K562 (cell line): ENCODE measurements around the gene PSMB2. TPM values are rescaled to one million over a fixed set of nuclear protein-coding genes. Genes with fewer than 3 reads are reported as not detected.

Experiments
- CREBBP ChIP-seq: IDR thresholded peaks from one replicate; pipeline ENCODE4 v1.6.1; 2012; ENCODE audit warnings: low read depth, mild to moderate bottlenecking, control low read depth, inconsistent platforms, low read length
- HDAC2 ChIP-seq: fragments of 450-650 bp; IDR thresholded peaks from 2 replicates; pipeline ENCODE4 v1.6.1; 2016; ENCODE audit warnings: mild to moderate bottlenecking
- HMGN3 ChIP-seq: IDR thresholded peaks from 2 replicates; pipeline ENCODE4 v1.6.1; 2011; ENCODE audit warnings: borderline replicate concordance, low read depth, mild to moderate bottlenecking, mixed read lengths, low read length; ENCODE audit not compliant: insufficient read length; ENCODE audit errors: extremely low read depth
- HNRNPK ChIP-seq: fragments of 200-400 bp; formaldehyde crosslinking; IDR thresholded peaks from one replicate; pipeline ENCODE4 v1.6.1; 2018; ENCODE audit warnings: mild to moderate bottlenecking, low read depth, low read length; ENCODE audit not compliant: poor library complexity, severe bottlenecking
- HNRNPLL ChIP-seq: fragments of 200-400 bp; formaldehyde crosslinking; IDR thresholded peaks from 2 replicates; pipeline ENCODE4 v1.6.1; 2017; ENCODE audit warnings: low read length, low read depth, mild to moderate bottlenecking; ENCODE audit not compliant: poor library complexity, severe bottlenecking
- ILF3 ChIP-seq: fragments of 450-650 bp; IDR thresholded peaks from 2 replicates; pipeline ENCODE4 v1.6.1; 2018; ENCODE audit warnings: antibody characterized with exemption, mild to moderate bottlenecking, moderate library complexity, borderline replicate concordance
- NFRKB ChIP-seq: fragments of 450-650 bp; IDR thresholded peaks from 2 replicates; pipeline ENCODE4 v1.6.1; 2016; ENCODE audit warnings: low read depth
- PRMT5 ChIP-seq: sonication (generic); formaldehyde crosslinking; IDR thresholded peaks from 2 replicates; pipeline ENCODE4 v1.5.0; 2020; ENCODE audit warnings: missing genetic modification reagents
- ZC3H4 ChIP-seq: sonication (generic); formaldehyde crosslinking; IDR thresholded peaks from 2 replicates; pipeline ENCODE4 v1.9.0; 2021; ENCODE audit warnings: missing genetic modification reagents, borderline replicate concordance
- ZNF583 ChIP-seq: fragments of 250-450 bp; sonication (Bioruptor Pico); IDR thresholded peaks from 2 replicates; pipeline ENCODE4 v1.4.0; 2020
- polyA plus RNA-seq, 8 experiments: library from polyadenylated mRNA; depleted of rRNA in 4 of 8; stranded (reverse) in 5 of 8; unstranded in 3 of 8; fragments of >200 nt; fragmentation: Nextera tagmentation in 2 of 8; fragmentation: Illumina TruSeq in 1 of 8; extraction: Ambion mirVana in 2 of 8; extraction: Trizol in 1 of 8; gene quantifications; 2 replicates each; pipeline versions ENCODE4 v1.2.1 to v1.2.3, GENCODE V29; 2011 to 2014; ENCODE audit warnings: inconsistent platforms in 1 of 8, missing spikeins in 1 of 8
- total RNA-seq, 7 experiments: library from RNA; depleted of rRNA in 6 of 7; stranded (reverse); fragments of >200 nt in 6 of 7; fragmentation: Illumina TruSeq in 2 of 7; extraction: Trizol in 2 of 7; gene quantifications; 2 replicates each; pipeline versions ENCODE4 v1.2.1 to v1.2.3, GENCODE V29; 2011 to 2021; ENCODE audit warnings: low replicate concordance in 1 of 7
- TF ChIP-seq, protein P1 (sequence below): sonication (generic); formaldehyde crosslinking; IDR thresholded peaks from 2 replicates; pipeline ENCODE4 v1.8.0; 2023; ENCODE audit warnings: mild to moderate bottlenecking, missing genetic modification reagents
- TF ChIP-seq, protein P2 (sequence below): sonication (generic); formaldehyde crosslinking; IDR thresholded peaks from 2 replicates; pipeline ENCODE4 v1.8.1; 2022; ENCODE audit warnings: missing genetic modification reagents
- TF ChIP-seq, protein P3 (sequence below): sonication (generic); formaldehyde crosslinking; IDR thresholded peaks from 2 replicates; pipeline ENCODE4 v1.8.0; 2023; ENCODE audit warnings: mild to moderate bottlenecking, missing genetic modification reagents
- TF ChIP-seq, protein P4 (sequence below): fragments of 200-800 bp; sonication (Bioruptor generic); IDR thresholded peaks from 2 replicates; pipeline ENCODE4 v1.6.1; 2017; ENCODE audit warnings: missing genetic modification characterization, missing compliant biosample characterization
- TF ChIP-seq, protein P5 (sequence below), 2 experiments: fragments of 450-650 bp; conservative IDR thresholded peaks; 2 replicates each; pipeline ENCODE4 v1.6.1; 2017; ENCODE audit warnings: mild to moderate bottlenecking in 2 of 2, moderate library complexity in 2 of 2

The PSMB2 gene
- total and polyA plus RNA-seq, 9 of the 15 experiments (the other 6 are each of a cell fraction or from before 2014, with no cell fraction given), result 71.7 to 543 (median 165) TPM

DNA sequence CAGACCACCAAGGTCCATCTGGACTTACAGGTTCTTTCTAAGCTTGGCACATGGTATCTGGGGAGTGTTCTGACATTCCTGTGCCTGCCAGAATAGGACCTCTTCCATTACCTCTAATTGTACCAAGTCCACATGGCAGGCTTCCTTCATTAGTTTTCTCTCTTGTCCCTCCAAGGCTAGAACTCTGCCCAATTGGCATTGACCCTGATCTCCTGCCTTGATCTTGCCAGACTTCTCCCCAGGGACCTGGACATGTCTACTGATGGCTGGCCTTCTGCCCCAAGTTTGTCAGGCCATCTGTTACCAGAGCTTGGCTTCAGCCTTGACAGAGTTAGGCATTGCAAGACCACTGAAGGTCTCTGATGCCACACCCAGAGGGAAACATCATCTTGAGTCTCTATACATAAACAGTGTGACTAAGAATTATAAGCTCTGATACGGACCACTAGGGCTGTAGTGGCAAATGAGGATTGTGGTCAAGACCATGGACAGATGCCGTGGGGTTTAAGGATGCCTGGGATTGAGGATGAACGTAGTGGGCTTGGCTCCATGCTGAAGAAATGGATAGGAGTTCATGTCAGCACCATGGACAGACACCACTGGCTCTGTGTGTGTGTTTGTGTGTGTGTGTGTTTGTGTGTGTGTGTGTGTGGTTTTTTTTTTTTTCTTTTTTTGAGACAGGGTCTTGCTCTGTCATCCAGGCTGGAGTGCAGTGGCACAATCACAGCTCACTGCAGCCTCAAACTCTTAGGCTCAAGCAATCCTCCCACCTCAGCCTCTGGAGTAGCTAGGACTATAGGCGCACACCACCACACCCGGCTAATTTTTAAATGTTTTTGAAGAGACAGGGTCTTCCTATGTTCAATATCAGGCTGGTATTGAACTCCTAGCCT, 19.5 kb upstream of the PSMB2 start (continued):
- TF ChIP-seq, protein P1, sequence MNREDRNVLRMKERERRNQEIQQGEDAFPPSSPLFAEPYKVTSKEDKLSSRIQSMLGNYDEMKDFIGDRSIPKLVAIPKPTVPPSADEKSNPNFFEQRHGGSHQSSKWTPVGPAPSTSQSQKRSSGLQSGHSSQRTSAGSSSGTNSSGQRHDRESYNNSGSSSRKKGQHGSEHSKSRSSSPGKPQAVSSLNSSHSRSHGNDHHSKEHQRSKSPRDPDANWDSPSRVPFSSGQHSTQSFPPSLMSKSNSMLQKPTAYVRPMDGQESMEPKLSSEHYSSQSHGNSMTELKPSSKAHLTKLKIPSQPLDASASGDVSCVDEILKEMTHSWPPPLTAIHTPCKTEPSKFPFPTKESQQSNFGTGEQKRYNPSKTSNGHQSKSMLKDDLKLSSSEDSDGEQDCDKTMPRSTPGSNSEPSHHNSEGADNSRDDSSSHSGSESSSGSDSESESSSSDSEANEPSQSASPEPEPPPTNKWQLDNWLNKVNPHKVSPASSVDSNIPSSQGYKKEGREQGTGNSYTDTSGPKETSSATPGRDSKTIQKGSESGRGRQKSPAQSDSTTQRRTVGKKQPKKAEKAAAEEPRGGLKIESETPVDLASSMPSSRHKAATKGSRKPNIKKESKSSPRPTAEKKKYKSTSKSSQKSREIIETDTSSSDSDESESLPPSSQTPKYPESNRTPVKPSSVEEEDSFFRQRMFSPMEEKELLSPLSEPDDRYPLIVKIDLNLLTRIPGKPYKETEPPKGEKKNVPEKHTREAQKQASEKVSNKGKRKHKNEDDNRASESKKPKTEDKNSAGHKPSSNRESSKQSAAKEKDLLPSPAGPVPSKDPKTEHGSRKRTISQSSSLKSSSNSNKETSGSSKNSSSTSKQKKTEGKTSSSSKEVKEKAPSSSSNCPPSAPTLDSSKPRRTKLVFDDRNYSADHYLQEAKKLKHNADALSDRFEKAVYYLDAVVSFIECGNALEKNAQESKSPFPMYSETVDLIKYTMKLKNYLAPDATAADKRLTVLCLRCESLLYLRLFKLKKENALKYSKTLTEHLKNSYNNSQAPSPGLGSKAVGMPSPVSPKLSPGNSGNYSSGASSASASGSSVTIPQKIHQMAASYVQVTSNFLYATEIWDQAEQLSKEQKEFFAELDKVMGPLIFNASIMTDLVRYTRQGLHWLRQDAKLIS (CRISPR knock-in tag), result no peak
- TF ChIP-seq CREBBP (no peak), HNRNPK (no peak), ZNF583 (CRISPR knock-in tag) (no peak), PRMT5 (CRISPR knock-in tag) (peak; percentile 81; the same call in 1 of the 2 replicates), HNRNPLL (no peak), NFRKB (no peak), ILF3 (no peak), ZC3H4 (CRISPR knock-in tag) (no peak), HDAC2 (peak; percentile 59; the same call in 1 of the 2 replicates), HMGN3 (no peak)
- TF ChIP-seq, protein P2, sequence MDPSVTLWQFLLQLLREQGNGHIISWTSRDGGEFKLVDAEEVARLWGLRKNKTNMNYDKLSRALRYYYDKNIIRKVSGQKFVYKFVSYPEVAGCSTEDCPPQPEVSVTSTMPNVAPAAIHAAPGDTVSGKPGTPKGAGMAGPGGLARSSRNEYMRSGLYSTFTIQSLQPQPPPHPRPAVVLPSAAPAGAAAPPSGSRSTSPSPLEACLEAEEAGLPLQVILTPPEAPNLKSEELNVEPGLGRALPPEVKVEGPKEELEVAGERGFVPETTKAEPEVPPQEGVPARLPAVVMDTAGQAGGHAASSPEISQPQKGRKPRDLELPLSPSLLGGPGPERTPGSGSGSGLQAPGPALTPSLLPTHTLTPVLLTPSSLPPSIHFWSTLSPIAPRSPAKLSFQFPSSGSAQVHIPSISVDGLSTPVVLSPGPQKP (CRISPR knock-in tag), result no peak
- TF ChIP-seq, protein P3, sequence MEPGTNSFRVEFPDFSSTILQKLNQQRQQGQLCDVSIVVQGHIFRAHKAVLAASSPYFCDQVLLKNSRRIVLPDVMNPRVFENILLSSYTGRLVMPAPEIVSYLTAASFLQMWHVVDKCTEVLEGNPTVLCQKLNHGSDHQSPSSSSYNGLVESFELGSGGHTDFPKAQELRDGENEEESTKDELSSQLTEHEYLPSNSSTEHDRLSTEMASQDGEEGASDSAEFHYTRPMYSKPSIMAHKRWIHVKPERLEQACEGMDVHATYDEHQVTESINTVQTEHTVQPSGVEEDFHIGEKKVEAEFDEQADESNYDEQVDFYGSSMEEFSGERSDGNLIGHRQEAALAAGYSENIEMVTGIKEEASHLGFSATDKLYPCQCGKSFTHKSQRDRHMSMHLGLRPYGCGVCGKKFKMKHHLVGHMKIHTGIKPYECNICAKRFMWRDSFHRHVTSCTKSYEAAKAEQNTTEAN, result no peak
- TF ChIP-seq, protein P4, sequence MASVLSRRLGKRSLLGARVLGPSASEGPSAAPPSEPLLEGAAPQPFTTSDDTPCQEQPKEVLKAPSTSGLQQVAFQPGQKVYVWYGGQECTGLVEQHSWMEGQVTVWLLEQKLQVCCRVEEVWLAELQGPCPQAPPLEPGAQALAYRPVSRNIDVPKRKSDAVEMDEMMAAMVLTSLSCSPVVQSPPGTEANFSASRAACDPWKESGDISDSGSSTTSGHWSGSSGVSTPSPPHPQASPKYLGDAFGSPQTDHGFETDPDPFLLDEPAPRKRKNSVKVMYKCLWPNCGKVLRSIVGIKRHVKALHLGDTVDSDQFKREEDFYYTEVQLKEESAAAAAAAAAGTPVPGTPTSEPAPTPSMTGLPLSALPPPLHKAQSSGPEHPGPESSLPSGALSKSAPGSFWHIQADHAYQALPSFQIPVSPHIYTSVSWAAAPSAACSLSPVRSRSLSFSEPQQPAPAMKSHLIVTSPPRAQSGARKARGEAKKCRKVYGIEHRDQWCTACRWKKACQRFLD (CRISPR knock-in tag), result no peak
- TF ChIP-seq, protein P5, sequence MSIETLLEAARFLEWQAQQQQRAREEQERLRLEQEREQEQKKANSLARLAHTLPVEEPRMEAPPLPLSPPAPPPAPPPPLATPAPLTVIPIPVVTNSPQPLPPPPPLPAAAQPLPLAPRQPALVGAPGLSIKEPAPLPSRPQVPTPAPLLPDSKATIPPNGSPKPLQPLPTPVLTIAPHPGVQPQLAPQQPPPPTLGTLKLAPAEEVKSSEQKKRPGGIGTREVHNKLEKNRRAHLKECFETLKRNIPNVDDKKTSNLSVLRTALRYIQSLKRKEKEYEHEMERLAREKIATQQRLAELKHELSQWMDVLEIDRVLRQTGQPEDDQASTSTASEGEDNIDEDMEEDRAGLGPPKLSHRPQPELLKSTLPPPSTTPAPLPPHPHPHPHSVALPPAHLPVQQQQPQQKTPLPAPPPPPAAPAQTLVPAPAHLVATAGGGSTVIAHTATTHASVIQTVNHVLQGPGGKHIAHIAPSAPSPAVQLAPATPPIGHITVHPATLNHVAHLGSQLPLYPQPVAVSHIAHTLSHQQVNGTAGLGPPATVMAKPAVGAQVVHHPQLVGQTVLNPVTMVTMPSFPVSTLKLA (conservative IDR thresholded peaks at IDR 0.05), result no peak
